Endothelial cell of umbilical vein (primary cell): ENCODE data around the gene APOBEC3G. TPM values are rescaled to one million over a fixed set of nuclear protein-coding genes. Genes with fewer than 3 reads are reported as not detected.

Experiments
- BruUV-seq: library from RNA; stranded (reverse); fragments of 400-500 nt; replicated peaks from 2 replicates; lab custom pipeline; 2021; lab: Mats Ljungman, UMichigan
- CTCF ChIA-PET: fragments of 300-600, 350-600 bp; sonication (Branson Sonifier 250); formaldehyde crosslinking; loops from one replicate; lab custom pipeline; 2021; ENCODE audit warnings: antibody characterized with exemption, inconsistent platforms; lab: Charles Lee
- POLR2A ChIA-PET: fragments of 300-600, 350-600 bp; sonication (Branson Sonifier 250); formaldehyde crosslinking; loops from one replicate; lab custom pipeline; 2021; ENCODE audit warnings: antibody characterized with exemption, inconsistent platforms; lab: Charles Lee
- DNase-seq: peaks from one replicate; pipeline ENCODE4 v3.0.0-alpha.2; 2011; ENCODE audit warnings: low read depth, low spot score
- FAIRE-seq: peaks from 2 replicates; lab custom pipeline; 2011; peaks lifted over from hg19 to GRCh38; lab: Jason Lieb, UNC
- H2AFZ ChIP-seq: 2 replicates; pipeline ENCODE4 v1.6.0; 2012; ENCODE audit warnings: low read depth, low read length, control low read depth, inconsistent platforms
- H3K27ac ChIP-seq: 2 replicates; pipeline ENCODE4 v1.5.1; 2011; ENCODE audit warnings: low read depth, mild to moderate bottlenecking, control low read depth, low read length, moderate library complexity; ENCODE audit not compliant: insufficient read depth
- H3K27me3 ChIP-seq, 2 experiments: 2 replicates each; pipeline versions ENCODE4 v1.6.0 to v1.6.1; 2011; ENCODE audit warnings: low read length in 2 of 2, mixed read lengths in 1 of 2; ENCODE audit not compliant: control insufficient read depth in 2 of 2, insufficient read depth in 2 of 2
- H3K36me3 ChIP-seq, 2 experiments: 2 replicates in 1 of 2; 3 replicates in 1 of 2; pipeline ENCODE4 v1.5.1; 2011; ENCODE audit warnings: low read length in 2 of 2, mild to moderate bottlenecking in 1 of 2, moderate library complexity in 1 of 2; ENCODE audit not compliant: control insufficient read depth in 2 of 2, insufficient read depth in 2 of 2; ENCODE audit errors: extremely low read depth in 1 of 2
- H3K4me1 ChIP-seq: 3 replicates; pipeline ENCODE4 v1.5.1; 2011; ENCODE audit warnings: mild to moderate bottlenecking, low read length; ENCODE audit not compliant: control insufficient read depth, insufficient read depth; ENCODE audit errors: extremely low read depth
- H3K4me2 ChIP-seq: 2 replicates; pipeline ENCODE4 v1.6.1; 2011; ENCODE audit warnings: low read length, control low read depth, mixed read lengths; ENCODE audit not compliant: insufficient read depth
- H3K4me3 ChIP-seq, 3 experiments: fragments of 200-600 bp in 1 of 3; sonication (generic), shearing (Covaris generic) in 1 of 3; replicated peaks in 1 of 3; 2 replicates each; pipeline ENCODE4 v1.5.1; 2011 to 2016; ENCODE audit warnings: control low read depth in 3 of 3, low read length in 3 of 3, mild to moderate bottlenecking in 2 of 3, inconsistent platforms in 1 of 3, low read depth in 1 of 3, moderate library complexity in 1 of 3; ENCODE audit not compliant: insufficient read depth in 1 of 3
- H3K79me2 ChIP-seq: 2 replicates; pipeline ENCODE4 v1.6.0; 2012; ENCODE audit warnings: low read length, inconsistent platforms; ENCODE audit not compliant: control insufficient read depth, insufficient read depth
- H3K9ac ChIP-seq: replicated peaks from 2 replicates; pipeline ENCODE3; 2011; ENCODE audit warnings: low read length, control low read depth; ENCODE audit not compliant: insufficient read depth; ENCODE audit errors: extremely low read depth
- H3K9me1 ChIP-seq: replicated peaks from 3 replicates; pipeline ENCODE4 v1.6.0; 2011; ENCODE audit warnings: mild to moderate bottlenecking, low read length; ENCODE audit not compliant: control insufficient read depth, insufficient read depth; ENCODE audit errors: extremely low read depth
- H3K9me3 ChIP-seq: replicated peaks from 2 replicates; pipeline ENCODE4 v1.5.1; 2012; ENCODE audit warnings: low read length, inconsistent platforms; ENCODE audit not compliant: control insufficient read depth, insufficient read depth
- H4K20me1 ChIP-seq: replicated peaks from 2 replicates; pipeline ENCODE3; 2011; ENCODE audit warnings: mild to moderate bottlenecking, low read length; ENCODE audit not compliant: control insufficient read depth, insufficient read depth; ENCODE audit errors: extremely low read depth
- EZH2 ChIP-seq: IDR thresholded peaks from 2 replicates; pipeline ENCODE4 v1.6.1; 2012; ENCODE audit warnings: borderline replicate concordance, low read depth, mild to moderate bottlenecking, moderate library complexity, low read length, inconsistent platforms; ENCODE audit not compliant: severe bottlenecking
- GATA2 ChIP-seq: IDR thresholded peaks from 2 replicates; pipeline ENCODE4 v1.7.0; 2011; ENCODE audit warnings: low read depth, mild to moderate bottlenecking, moderate library complexity, mixed read lengths, low read length; ENCODE audit not compliant: insufficient read length, insufficient read depth
- MAX ChIP-seq: IDR thresholded peaks from 2 replicates; pipeline ENCODE4 v1.6.1; 2011; ENCODE audit not compliant: insufficient read depth, insufficient read length
- MYC ChIP-seq: IDR thresholded peaks from one replicate; pipeline ENCODE4 v1.6.1; 2011; ENCODE audit warnings: mild to moderate bottlenecking, low read depth, low read length
- POLR2AphosphoS5 ChIP-seq: IDR thresholded peaks from 2 replicates; pipeline ENCODE4 v1.6.1; 2012; ENCODE audit warnings: low read depth, mild to moderate bottlenecking, control low read depth, low read length, moderate library complexity; ENCODE audit not compliant: insufficient read depth
- dilution Hi-C: fragments of 300-500 bp; cut with MboI; formaldehyde crosslinking; loops from one replicate; pipeline ENCODE4 v1.15.0; 2019; ENCODE audit warnings: low sequenced_read_pairs; ENCODE audit not compliant: extremely low pct_ligation_motif_present
- intact Hi-C: fragments of 100-400 bp; cut with micrococcal nuclease; formaldehyde crosslinking; loops from one replicate; pipeline ENCODE4 v1.10.0; 2022
- polyA plus RNA-seq, 4 experiments: library from polyadenylated mRNA; depleted of rRNA in 3 of 4; stranded (reverse) in 3 of 4; unstranded in 1 of 4; fragments of >200 nt; gene quantifications; 2 replicates each; pipeline versions ENCODE4 v1.2.1 to v1.2.3, GENCODE V29; 2011 to 2012; ENCODE audit warnings: missing spikeins in 1 of 4
- total RNA-seq: library from RNA; stranded (reverse); gene quantifications from 2 replicates; pipeline ENCODE4 v1.2.3, GENCODE V29; 2021

The APOBEC3G gene
- total and polyA plus RNA-seq, 2 donors (not counting 3 experiments of a cell fraction or from before 2014, with no cell fraction given): 3.6 to 5.1 TPM

DNA sequence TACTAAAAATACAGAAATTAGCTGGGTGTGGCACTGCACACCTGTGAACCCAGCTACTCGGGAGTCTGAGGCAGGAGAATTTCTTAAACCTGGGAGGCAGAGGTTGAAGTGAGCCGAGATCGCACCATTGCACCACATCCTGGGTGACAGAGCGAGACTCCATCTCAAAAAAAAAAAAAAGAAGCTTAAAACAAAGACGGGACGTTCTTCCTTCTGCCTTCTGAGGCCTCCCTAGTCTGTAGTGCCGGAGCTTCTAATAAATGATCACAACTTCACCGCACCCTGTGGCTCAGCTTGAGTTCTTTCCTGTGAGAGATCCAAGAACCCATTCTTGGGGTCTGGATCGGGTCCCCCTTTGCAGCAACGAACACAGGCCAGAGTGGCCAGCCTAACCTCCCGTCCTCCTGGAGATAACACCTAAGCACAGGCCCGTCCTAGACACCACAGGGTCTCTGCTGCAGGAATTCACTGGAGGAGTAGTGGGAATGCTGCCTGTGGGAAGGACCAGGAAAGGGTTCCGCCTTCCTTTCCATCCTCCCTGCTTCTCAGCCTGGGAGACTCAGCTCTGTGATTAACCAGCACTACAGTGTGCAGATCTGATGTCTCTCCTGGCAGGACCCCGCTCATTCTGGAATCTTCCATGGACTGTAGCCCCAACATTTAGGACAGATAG lies 17.8 kb downstream of the APOBEC3G start:
- Histone ChIP-seq H3K9me3 (no peaks in the 10 kb centered on the region), H3K4me3 (no peak overlapping the region), H3K79me2 (no peaks in the 10 kb centered on the region), H3K4me1 (no peaks in the 10 kb centered on the region), H4K20me1 (no peaks in the 10 kb centered on the region), H3K36me3 (no peaks in the 10 kb centered on the region), H3K4me2 (no peak overlapping the region), H3K9me1 (no peaks in the 10 kb centered on the region), H3K27me3 (peaks cover 0 to 4% of the 10 kb centered on the region in 2 experiments), H3K27ac (no peak overlapping the region), H2AFZ (no peak overlapping the region), H3K9ac (no peak overlapping the region)
- dilution Hi-C loops (no loop called here), intact Hi-C loops (no loop called here)
- ChIA-PET POLR2A (no interaction called here), CTCF (interaction anchor here (0.9 to 1.1 kb wide), 2 partner anchors 24 to 27 kb away, joined by 4 to 5 read pairs; no protein-coding TSS in a partner anchor)
- FAIRE-seq: no peak
- no peak for TF ChIP-seq EZH2
- no peak for TF ChIP-seq POLR2AphosphoS5
- TF ChIP-seq MAX: no peak
- TF ChIP-seq GATA2: no peak
- no peak for TF ChIP-seq MYC
- DNase-seq: no peak
- no TSS peak for BruUV-seq

DNA sequence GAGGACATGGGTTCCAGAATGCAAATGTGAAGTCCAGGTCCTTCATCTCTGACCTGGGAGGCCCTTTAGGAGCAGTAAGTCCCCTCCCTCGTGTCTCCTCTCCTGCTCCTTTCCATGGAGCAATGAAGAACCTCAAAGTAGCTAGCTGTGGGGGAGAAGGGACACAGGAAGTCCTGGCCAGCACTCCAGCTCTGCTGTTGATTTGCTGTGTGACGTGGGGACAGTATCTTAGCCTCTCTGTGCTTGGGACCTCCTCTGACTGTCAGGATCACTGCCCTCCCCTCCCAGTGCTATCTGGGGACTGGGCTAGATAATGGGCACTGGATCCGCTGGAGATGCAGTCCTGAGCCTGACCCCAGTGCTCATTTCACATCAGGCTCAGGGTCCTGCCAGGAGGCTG lies 18.9 kb downstream of the APOBEC3G start:
- BruUV-seq: no TSS peak
- H3K4me3 ChIP-seq: no peak overlapping the region
- no peak overlapping the region for H3K27ac ChIP-seq
- intact Hi-C loops (no loop called here), dilution Hi-C loops (no loop called here)
- no peaks in the 10 kb centered on the region for H3K79me2 ChIP-seq
- peaks cover 0 to 4% of the 10 kb centered on the region in 2 experiments for H3K27me3 ChIP-seq
- no peak for FAIRE-seq
- H3K4me1 ChIP-seq: no peaks in the 10 kb centered on the region
- no peak overlapping the region for H3K4me2 ChIP-seq
- TF ChIP-seq GATA2: no peak
- TF ChIP-seq POLR2AphosphoS5: no peak
- no peak for TF ChIP-seq EZH2
- no peak for DNase-seq
- no peaks in the 10 kb centered on the region for H3K36me3 ChIP-seq
- no peaks in the 10 kb centered on the region for H3K9me3 ChIP-seq
- no peak overlapping the region for H2AFZ ChIP-seq
- POLR2A ChIA-PET: no interaction called here
- CTCF ChIA-PET: no interaction called here
- no peaks in the 10 kb centered on the region for H3K9me1 ChIP-seq
- H4K20me1 ChIP-seq: no peaks in the 10 kb centered on the region
- no peak overlapping the region for H3K9ac ChIP-seq
